ENCODE data around the gene SLC13A1. TPM values are rescaled to one million over a fixed set of nuclear protein-coding genes. Genes with fewer than 3 reads are reported as not detected.

SLC13A1 gene
- total RNA-seq, 2 donors from 2014 or later: not detected

- no peaks in the 10 kb centered on the region for H3K27me3 ChIP-seq (replicated peaks; ENCODE audit: insufficient read depth)
- WGBS: 55% methylated on average over 2 of the region's 2 CpGs
- no peak for TF ChIP-seq CTCF (IDR thresholded peaks at IDR 0.05)
- no peaks in the 10 kb centered on the region for H3K36me3 ChIP-seq
- intact Hi-C loops (cut with DNase I): no loop called here
- no peak for DNase-seq (ENCODE audit: low spot score)
- H3K4me3 ChIP-seq: no peak overlapping the region
- H3K27ac ChIP-seq: no peak overlapping the region
- no peaks in the 10 kb centered on the region for H3K9me3 ChIP-seq
- no peaks in the 10 kb centered on the region for H3K4me1 ChIP-seq (replicated peaks)
These were observed 1.7 kb downstream of the SLC13A1 start for GRCh38 chr7:123198111-123198510.

GRCh38 chr7:123193235-123193634, 6.5 kb downstream of the SLC13A1 start:
- Histone ChIP-seq H3K9me3 (no peaks in the 10 kb centered on the region), H3K4me1 (replicated peaks) (no peaks in the 10 kb centered on the region), H3K4me3 (no peak overlapping the region), H3K36me3 (no peaks in the 10 kb centered on the region), H3K27ac (no peak overlapping the region), H3K27me3 (replicated peaks; ENCODE audit: insufficient read depth) (no peaks in the 10 kb centered on the region)
- TF ChIP-seq POLR2AphosphoS5 (IDR thresholded peaks at IDR 0.05) (no peak), CTCF (IDR thresholded peaks at IDR 0.05) (no peak), POLR2A (IDR thresholded peaks at IDR 0.05) (no peak)
- intact Hi-C loops (cut with DNase I): no loop called here
- DNase-seq (ENCODE audit: low spot score): no peak
- WGBS: 43% methylated on average over 2 of the region's 2 CpGs

GRCh38 chr7:123191132-123191531, 8.6 kb downstream of the SLC13A1 start:
- no peaks in the 10 kb centered on the region for H3K36me3 ChIP-seq
- no peak for DNase-seq (ENCODE audit: low spot score)
- TF ChIP-seq POLR2A (IDR thresholded peaks at IDR 0.05) (no peak), CTCF (IDR thresholded peaks at IDR 0.05) (no peak), POLR2AphosphoS5 (IDR thresholded peaks at IDR 0.05) (no peak)
- no peaks in the 10 kb centered on the region for H3K4me1 ChIP-seq (replicated peaks)
- H3K27ac ChIP-seq: no peak overlapping the region
- intact Hi-C loops (cut with DNase I): no loop called here
- no peak overlapping the region for H3K4me3 ChIP-seq
- H3K27me3 ChIP-seq (replicated peaks; ENCODE audit: insufficient read depth): no peaks in the 10 kb centered on the region
- H3K9me3 ChIP-seq: no peaks in the 10 kb centered on the region
- whole genome bisulfite sequencing: 28% methylated on average over 1 of the region's 1 CpG

- H3K27ac ChIP-seq: no peak overlapping the region
- no peak for TF ChIP-seq CTCF (IDR thresholded peaks at IDR 0.05)
- TF ChIP-seq POLR2A (IDR thresholded peaks at IDR 0.05): no peak
- no peak for TF ChIP-seq POLR2AphosphoS5 (IDR thresholded peaks at IDR 0.05)
- intact Hi-C loops (cut with DNase I): no loop called here
These were observed 9.5 kb downstream of the SLC13A1 start for GRCh38 chr7:123190109-123190831.

GRCh38 chr7:123185756-123186155, 14.0 kb downstream of the SLC13A1 start:
- no peaks in the 10 kb centered on the region for H3K27me3 ChIP-seq (replicated peaks; ENCODE audit: insufficient read depth)
- WGBS: 62% methylated on average over 3 of the region's 3 CpGs
- no peaks in the 10 kb centered on the region for H3K9me3 ChIP-seq
- no peaks in the 10 kb centered on the region for H3K4me1 ChIP-seq (replicated peaks)
- TF ChIP-seq POLR2AphosphoS5 (IDR thresholded peaks at IDR 0.05) (no peak), POLR2A (IDR thresholded peaks at IDR 0.05) (no peak), CTCF (IDR thresholded peaks at IDR 0.05) (no peak)
- DNase-seq (ENCODE audit: low spot score): no peak
- H3K27ac ChIP-seq: no peak overlapping the region
- H3K4me3 ChIP-seq: no peak overlapping the region
- intact Hi-C loops (cut with DNase I): no loop called here
- no peaks in the 10 kb centered on the region for H3K36me3 ChIP-seq

More at GRCh38 chr7:123190109-123190831, 9.5 kb downstream of the SLC13A1 start:
- no peaks in the 10 kb centered on the region for H3K4me1 ChIP-seq (replicated peaks)
- WGBS: 82% methylated on average over 2 of the region's 2 CpGs
- H3K4me3 ChIP-seq: no peak overlapping the region
- no peaks in the 10 kb centered on the region for H3K9me3 ChIP-seq
- H3K27me3 ChIP-seq (replicated peaks; ENCODE audit: insufficient read depth): no peaks in the 10 kb centered on the region
- no peak for DNase-seq (ENCODE audit: low spot score)
- no peaks in the 10 kb centered on the region for H3K36me3 ChIP-seq

Measured in prostate gland (tissue), 2 donors.